Liver (tissue), 9 donors: ENCODE data around the gene RCOR1. TPM values are rescaled to one million over a fixed set of nuclear protein-coding genes. Genes with fewer than 3 reads are reported as not detected.

Source experiments
- DNase-seq: peaks from one replicate; pipeline ENCODE4 v3.0.0-alpha.2; 2017; ENCODE audit warnings: low spot score
- H3K27ac ChIP-seq, 2 donors: one replicate each; pipeline ENCODE4 v1.7.0; 2013; ENCODE audit warnings: inconsistent platforms in 2 of 2, low read length in 2 of 2, control low read depth in 1 of 2, low read depth in 1 of 2, mild to moderate bottlenecking in 1 of 2
- H3K27me3 ChIP-seq, 4 donors: one replicate each; pipeline versions ENCODE4 v1.6.1 to v1.7.0; 2013; ENCODE audit warnings: low read length in 3 of 4, inconsistent platforms in 1 of 4, mild to moderate bottlenecking in 1 of 4, moderate library complexity in 1 of 4; ENCODE audit not compliant: control insufficient read depth in 4 of 4, insufficient read depth in 4 of 4
- H3K36me3 ChIP-seq, 4 donors: one replicate each; pipeline versions ENCODE4 v1.6.1 to v1.7.0; 2013; ENCODE audit warnings: low read length in 3 of 4, mild to moderate bottlenecking in 3 of 4, low read depth in 1 of 4, moderate library complexity in 1 of 4; ENCODE audit not compliant: control insufficient read depth in 4 of 4, insufficient read depth in 3 of 4
- H3K4me1 ChIP-seq, 4 donors: one replicate each; pipeline versions ENCODE4 v1.6.1 to v1.7.0; 2013; ENCODE audit warnings: low read length in 3 of 4, mild to moderate bottlenecking in 3 of 4, moderate library complexity in 1 of 4; ENCODE audit not compliant: control insufficient read depth in 4 of 4, insufficient read depth in 4 of 4
- H3K4me3 ChIP-seq, 3 donors: one replicate each; pipeline versions ENCODE4 v1.6.1 to v1.7.0; 2013; ENCODE audit warnings: low read length in 3 of 3, control low read depth in 1 of 3, low read depth in 1 of 3, mild to moderate bottlenecking in 1 of 3
- H3K9ac ChIP-seq, 2 donors: one replicate each; pipeline ENCODE4 v1.7.0; 2013; ENCODE audit warnings: low read length in 2 of 2, mild to moderate bottlenecking in 2 of 2, moderate library complexity in 2 of 2, control low read depth in 1 of 2, low read depth in 1 of 2
- H3K9me3 ChIP-seq, 4 donors: one replicate each; pipeline versions ENCODE4 v1.6.1 to v1.7.0; 2013; ENCODE audit warnings: low read length in 3 of 4; ENCODE audit not compliant: control insufficient read depth in 4 of 4
- EGR1 ChIP-seq, 2 donors: IDR thresholded peaks; 2 replicates each; pipeline ENCODE4 v1.6.1; 2016 to 2018; ENCODE audit warnings: antibody characterized with exemption in 2 of 2, low read depth in 2 of 2
- FOXA1 ChIP-seq: IDR thresholded peaks from 2 replicates; pipeline ENCODE4 v1.6.1; 2016; ENCODE audit warnings: antibody characterized with exemption
- FOXA2 ChIP-seq: IDR thresholded peaks from 2 replicates; pipeline ENCODE4 v1.6.1; 2016; ENCODE audit warnings: antibody characterized with exemption
- GABPA ChIP-seq, 2 donors: IDR thresholded peaks in 1 of 2; conservative IDR thresholded peaks in 1 of 2; 2 replicates each; pipeline ENCODE4 v1.6.1; 2016; ENCODE audit warnings: antibody characterized with exemption in 2 of 2, mild to moderate bottlenecking in 1 of 2, moderate library complexity in 1 of 2
- HNF4A ChIP-seq, 2 donors: conservative IDR thresholded peaks; 2 replicates each; pipeline ENCODE4 v1.6.1; 2016; ENCODE audit warnings: antibody characterized with exemption in 2 of 2, mild to moderate bottlenecking in 2 of 2
- HNF4G ChIP-seq: IDR thresholded peaks from 2 replicates; pipeline ENCODE4 v1.6.1; 2016; ENCODE audit warnings: antibody characterized with exemption
- JUND ChIP-seq, 2 donors: IDR thresholded peaks; 2 replicates each; pipeline ENCODE4 v1.6.1; 2016; ENCODE audit warnings: antibody characterized with exemption in 2 of 2
- NR2F2 ChIP-seq: IDR thresholded peaks from 2 replicates; pipeline ENCODE4 v1.6.1; 2016; ENCODE audit warnings: antibody characterized with exemption
- RAD21 ChIP-seq, 2 donors: IDR thresholded peaks; 2 replicates each; pipeline ENCODE4 v1.6.1; 2016; ENCODE audit warnings: antibody characterized with exemption in 2 of 2, mild to moderate bottlenecking in 2 of 2
- RXRA ChIP-seq, 2 donors: IDR thresholded peaks; 2 replicates each; pipeline ENCODE4 v1.6.1; 2017 to 2018; ENCODE audit warnings: antibody characterized with exemption in 2 of 2, mild to moderate bottlenecking in 1 of 2
- SP1 ChIP-seq: IDR thresholded peaks from 2 replicates; pipeline ENCODE4 v1.6.1; 2018; ENCODE audit warnings: antibody characterized with exemption, mild to moderate bottlenecking
- TAF1 ChIP-seq: conservative IDR thresholded peaks from 2 replicates; pipeline ENCODE4 v1.6.1; 2016; ENCODE audit warnings: antibody characterized with exemption, mild to moderate bottlenecking
- YY1 ChIP-seq: IDR thresholded peaks from 2 replicates; pipeline ENCODE4 v1.6.1; 2016; ENCODE audit warnings: antibody characterized with exemption, mild to moderate bottlenecking
- WGBS: extraction: QIAGEN DNeasy Blood & Tissue Kit; methylation state at CpG from one replicate; pipeline ENCODE4 v1.1.7; 2013; 5-methylcytosine and 5-hydroxymethylcytosine counted together
- polyA plus RNA-seq, 2 donors: library from polyadenylated mRNA; stranded (reverse) in 1 of 2; unstranded in 1 of 2; fragments of 200-250 nt in 1 of 2; fragments of >200 nt in 1 of 2; fragmentation: Nextera tagmentation in 1 of 2; extraction: Ambion mirVana in 1 of 2; gene quantifications; one replicate each; pipeline versions ENCODE4 v1.2.1 to v1.2.3, GENCODE V29; 2013 to 2015
- total RNA-seq, 2 donors: library from RNA; depleted of rRNA; stranded (reverse); fragments of >200 nt; gene quantifications; one replicate each; pipeline ENCODE4 v1.2.3, GENCODE V29; 2014
- TF ChIP-seq, protein P1 (sequence below): fragments of 150-350 bp; IDR thresholded peaks from 2 replicates; pipeline ENCODE4 v1.5.1; 2017; ENCODE audit warnings: improper control_type of control experiment, low read depth, low read length; ENCODE audit not compliant: missing input control
- TF ChIP-seq, protein P2 (sequence below): IDR thresholded peaks from 2 replicates; pipeline ENCODE4 v1.6.1; 2016; ENCODE audit warnings: antibody characterized with exemption
- TF ChIP-seq, protein P3 (sequence below): IDR thresholded peaks from 2 replicates; pipeline ENCODE4 v1.6.1; 2016; ENCODE audit warnings: antibody characterized with exemption, mild to moderate bottlenecking
- TF ChIP-seq, protein P4 (sequence below): IDR thresholded peaks from 2 replicates; pipeline ENCODE4 v1.6.1; 2016; ENCODE audit warnings: antibody characterized with exemption
- donor health status: healthy.
- donor health status: healthy.
- donor health status: healthy.
- donor health status: healthy.
- donor health status: healthy.

RCOR1 gene
- total and polyA plus RNA-seq, 4 donors: 4.2 to 17.0 (median 5.7) TPM

DNA sequence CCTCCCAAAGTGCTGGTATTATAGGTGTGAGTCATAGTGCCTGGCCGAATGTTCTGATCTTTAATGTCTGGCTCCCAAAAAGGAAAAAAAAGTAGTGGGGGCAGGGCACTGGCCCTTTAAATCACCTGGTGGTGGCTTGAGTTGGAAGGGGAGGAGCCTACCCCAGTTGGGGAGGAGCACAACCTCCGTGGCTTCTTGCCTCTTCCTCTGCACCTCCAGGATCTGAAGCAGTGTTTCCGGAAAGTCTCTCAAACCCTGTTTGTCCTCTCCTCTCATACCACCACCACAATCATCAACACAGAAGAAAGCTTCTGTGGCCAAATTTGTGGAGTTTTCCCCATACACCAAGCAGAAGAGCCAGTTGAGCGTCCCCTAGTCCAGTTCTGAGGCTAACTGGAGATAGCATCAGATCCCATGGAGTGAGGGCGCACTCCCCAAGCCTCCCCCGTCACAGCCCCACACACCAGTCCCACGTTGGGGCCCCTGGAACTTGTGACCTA is 24.3 kb upstream of the RCOR1 start:
- no peak overlapping the region for H3K9ac ChIP-seq
- H3K4me1 ChIP-seq: peaks cover 0 to 5% (median 0%) of the 10 kb centered on the region in 4 donors
- no peak overlapping the region for H3K4me3 ChIP-seq
- H3K27ac ChIP-seq: no peak overlapping the region
- H3K27me3 ChIP-seq: no peaks in the 10 kb centered on the region
- no peaks in the 10 kb centered on the region for H3K9me3 ChIP-seq
- no peak for TF ChIP-seq HNF4G
- TF ChIP-seq, protein P1, sequence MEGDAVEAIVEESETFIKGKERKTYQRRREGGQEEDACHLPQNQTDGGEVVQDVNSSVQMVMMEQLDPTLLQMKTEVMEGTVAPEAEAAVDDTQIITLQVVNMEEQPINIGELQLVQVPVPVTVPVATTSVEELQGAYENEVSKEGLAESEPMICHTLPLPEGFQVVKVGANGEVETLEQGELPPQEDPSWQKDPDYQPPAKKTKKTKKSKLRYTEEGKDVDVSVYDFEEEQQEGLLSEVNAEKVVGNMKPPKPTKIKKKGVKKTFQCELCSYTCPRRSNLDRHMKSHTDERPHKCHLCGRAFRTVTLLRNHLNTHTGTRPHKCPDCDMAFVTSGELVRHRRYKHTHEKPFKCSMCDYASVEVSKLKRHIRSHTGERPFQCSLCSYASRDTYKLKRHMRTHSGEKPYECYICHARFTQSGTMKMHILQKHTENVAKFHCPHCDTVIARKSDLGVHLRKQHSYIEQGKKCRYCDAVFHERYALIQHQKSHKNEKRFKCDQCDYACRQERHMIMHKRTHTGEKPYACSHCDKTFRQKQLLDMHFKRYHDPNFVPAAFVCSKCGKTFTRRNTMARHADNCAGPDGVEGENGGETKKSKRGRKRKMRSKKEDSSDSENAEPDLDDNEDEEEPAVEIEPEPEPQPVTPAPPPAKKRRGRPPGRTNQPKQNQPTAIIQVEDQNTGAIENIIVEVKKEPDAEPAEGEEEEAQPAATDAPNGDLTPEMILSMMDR: no peak
- TF ChIP-seq HNF4A (conservative IDR thresholded peaks at IDR 0.05): no peak
- no peak for TF ChIP-seq NR2F2
- no peak for TF ChIP-seq GABPA (IDR thresholded peaks at IDR 0.05 in 1 of 2, conservative IDR thresholded peaks at IDR 0.05 in 1 of 2)
- no peak for TF ChIP-seq RXRA (IDR thresholded peaks at IDR 0.05)
- no peak for TF ChIP-seq RAD21 (IDR thresholded peaks at IDR 0.05)
- TF ChIP-seq FOXA1: no peak
- TF ChIP-seq FOXA2: no peak
- TF ChIP-seq JUND (IDR thresholded peaks at IDR 0.05): no peak
- TF ChIP-seq, protein P2, sequence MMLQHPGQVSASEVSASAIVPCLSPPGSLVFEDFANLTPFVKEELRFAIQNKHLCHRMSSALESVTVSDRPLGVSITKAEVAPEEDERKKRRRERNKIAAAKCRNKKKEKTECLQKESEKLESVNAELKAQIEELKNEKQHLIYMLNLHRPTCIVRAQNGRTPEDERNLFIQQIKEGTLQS: no peak
- no peak for TF ChIP-seq YY1
- TF ChIP-seq, protein P3, sequence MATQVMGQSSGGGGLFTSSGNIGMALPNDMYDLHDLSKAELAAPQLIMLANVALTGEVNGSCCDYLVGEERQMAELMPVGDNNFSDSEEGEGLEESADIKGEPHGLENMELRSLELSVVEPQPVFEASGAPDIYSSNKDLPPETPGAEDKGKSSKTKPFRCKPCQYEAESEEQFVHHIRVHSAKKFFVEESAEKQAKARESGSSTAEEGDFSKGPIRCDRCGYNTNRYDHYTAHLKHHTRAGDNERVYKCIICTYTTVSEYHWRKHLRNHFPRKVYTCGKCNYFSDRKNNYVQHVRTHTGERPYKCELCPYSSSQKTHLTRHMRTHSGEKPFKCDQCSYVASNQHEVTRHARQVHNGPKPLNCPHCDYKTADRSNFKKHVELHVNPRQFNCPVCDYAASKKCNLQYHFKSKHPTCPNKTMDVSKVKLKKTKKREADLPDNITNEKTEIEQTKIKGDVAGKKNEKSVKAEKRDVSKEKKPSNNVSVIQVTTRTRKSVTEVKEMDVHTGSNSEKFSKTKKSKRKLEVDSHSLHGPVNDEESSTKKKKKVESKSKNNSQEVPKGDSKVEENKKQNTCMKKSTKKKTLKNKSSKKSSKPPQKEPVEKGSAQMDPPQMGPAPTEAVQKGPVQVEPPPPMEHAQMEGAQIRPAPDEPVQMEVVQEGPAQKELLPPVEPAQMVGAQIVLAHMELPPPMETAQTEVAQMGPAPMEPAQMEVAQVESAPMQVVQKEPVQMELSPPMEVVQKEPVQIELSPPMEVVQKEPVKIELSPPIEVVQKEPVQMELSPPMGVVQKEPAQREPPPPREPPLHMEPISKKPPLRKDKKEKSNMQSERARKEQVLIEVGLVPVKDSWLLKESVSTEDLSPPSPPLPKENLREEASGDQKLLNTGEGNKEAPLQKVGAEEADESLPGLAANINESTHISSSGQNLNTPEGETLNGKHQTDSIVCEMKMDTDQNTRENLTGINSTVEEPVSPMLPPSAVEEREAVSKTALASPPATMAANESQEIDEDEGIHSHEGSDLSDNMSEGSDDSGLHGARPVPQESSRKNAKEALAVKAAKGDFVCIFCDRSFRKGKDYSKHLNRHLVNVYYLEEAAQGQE: no peak
- no peak for TF ChIP-seq TAF1
- no peak for TF ChIP-seq EGR1 (IDR thresholded peaks at IDR 0.05; ENCODE audit: low read depth in 2 of 2)
- no peak for TF ChIP-seq SP1
- TF ChIP-seq, protein P4, sequence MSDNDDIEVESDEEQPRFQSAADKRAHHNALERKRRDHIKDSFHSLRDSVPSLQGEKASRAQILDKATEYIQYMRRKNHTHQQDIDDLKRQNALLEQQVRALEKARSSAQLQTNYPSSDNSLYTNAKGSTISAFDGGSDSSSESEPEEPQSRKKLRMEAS: no peak
- H3K36me3 ChIP-seq: no peaks in the 10 kb centered on the region
- 56% methylated on average over 7 of the region's 7 CpGs for WGBS
- DNase-seq: no peak

DNA sequence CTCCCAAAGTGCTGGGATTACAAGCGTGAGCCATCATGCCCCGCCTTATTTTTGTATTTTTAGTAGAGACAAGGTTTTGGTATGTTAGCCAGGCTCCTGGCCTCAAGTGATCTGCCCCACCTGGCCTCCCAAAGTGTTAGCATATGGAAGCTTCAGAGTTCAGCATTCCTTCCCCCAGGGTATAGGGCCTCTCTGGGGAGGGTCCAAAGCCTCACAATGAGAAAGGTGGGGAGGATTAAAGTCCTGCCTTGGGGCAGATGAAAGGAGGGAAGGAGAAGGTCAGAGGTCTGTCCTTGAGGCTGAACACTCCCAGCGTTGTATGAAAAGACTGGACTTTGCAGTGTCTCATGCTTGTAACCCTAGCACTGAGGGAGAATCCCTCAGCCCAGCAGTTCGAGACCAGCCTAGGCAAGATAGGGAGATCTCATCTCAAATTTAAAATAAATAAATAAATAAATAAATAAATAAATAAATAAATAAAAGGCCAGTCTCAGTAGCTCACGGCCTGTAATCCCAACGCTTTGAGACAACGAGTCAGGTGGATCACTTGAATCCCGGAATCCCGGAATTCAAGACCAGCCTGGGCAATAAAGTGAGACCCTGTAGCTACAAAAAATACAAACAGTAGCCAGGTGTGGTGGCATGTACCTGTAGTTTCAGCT is 22.0 kb upstream of the RCOR1 start:
- TF ChIP-seq HNF4A (conservative IDR thresholded peaks at IDR 0.05) (no peak), RXRA (IDR thresholded peaks at IDR 0.05) (no peak), FOXA1 (no peak)
- TF ChIP-seq, protein P2: no peak
- TF ChIP-seq, protein P4: no peak
- TF ChIP-seq, protein P3: no peak
- H3K4me3 ChIP-seq: no peak overlapping the region
- WGBS: 94% methylated on average over 9 of the region's 9 CpGs
- H3K9ac ChIP-seq: no peak overlapping the region
- no peak overlapping the region for H3K27ac ChIP-seq
- H3K4me1 ChIP-seq: peaks cover 0 to 5% (median 0%) of the 10 kb centered on the region in 4 donors
- no peaks in the 10 kb centered on the region for H3K36me3 ChIP-seq
- no peak for DNase-seq
- no peaks in the 10 kb centered on the region for H3K9me3 ChIP-seq
- peaks cover 0 to 4% (median 0%) of the 10 kb centered on the region in 4 donors for H3K27me3 ChIP-seq
